ENCODE data around the gene COG5.

COG5 gene

DNA sequence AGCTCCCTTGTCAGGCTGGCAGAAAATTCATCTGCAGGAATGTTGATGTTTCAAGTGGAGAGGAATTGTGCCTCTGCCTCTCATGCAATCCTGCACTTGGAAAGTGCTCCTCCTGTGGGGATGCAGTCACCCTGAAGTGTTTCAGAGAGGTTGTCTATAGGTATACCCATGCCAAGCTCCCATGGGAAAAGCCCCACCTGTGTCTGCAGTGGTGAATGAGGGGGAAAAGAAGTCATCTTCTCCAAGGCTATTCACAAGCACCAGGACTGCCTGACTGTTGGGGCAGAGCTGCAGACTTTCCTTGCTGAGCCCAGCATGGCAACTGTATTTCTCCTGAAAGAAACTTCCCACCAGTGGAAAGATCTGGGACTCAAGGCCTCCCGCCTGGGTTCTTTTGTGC, 58.4 kb downstream of the COG5 start:
- no peak for ATAC-seq
- TF ChIP-seq BACH2 (CRISPR knock-in tag; IDR thresholded peaks at IDR 0.05; ENCODE audit: borderline replicate concordance) = no peak
- TF ChIP-seq ZFP30 (CRISPR knock-in tag; IDR thresholded peaks at IDR 0.05) = no peak

DNA sequence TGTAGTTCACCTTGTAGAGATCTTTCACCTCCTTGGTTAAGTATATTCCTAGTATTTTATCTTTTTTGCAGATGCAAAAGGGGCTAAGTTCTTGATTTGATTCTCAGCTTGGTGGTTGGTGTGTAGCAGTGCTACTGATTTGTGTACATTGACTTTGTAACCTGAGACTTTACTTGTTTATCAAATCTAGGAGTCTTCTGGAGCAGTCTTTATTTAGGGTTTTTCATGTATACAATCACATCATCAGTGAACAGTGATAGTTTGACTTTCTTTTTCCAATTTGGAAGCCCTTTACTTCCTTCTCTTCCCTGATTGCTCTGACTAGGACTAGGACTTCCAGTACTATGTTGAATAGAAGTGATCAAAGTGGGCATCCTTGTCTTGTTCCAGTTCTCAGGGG, 60.0 kb downstream of the COG5 start:
- TF ChIP-seq RARB (CRISPR knock-in tag; IDR thresholded peaks at IDR 0.05) = no peak
- TF ChIP-seq ZFP3 (CRISPR knock-in tag; IDR thresholded peaks at IDR 0.05) = no peak
- no peak for TF ChIP-seq TOX (CRISPR knock-in tag; IDR thresholded peaks at IDR 0.05; ENCODE audit: borderline replicate concordance)
- no peak for TF ChIP-seq SNAI2 (CRISPR knock-in tag; IDR thresholded peaks at IDR 0.05)
- TF ChIP-seq, protein P1, sequence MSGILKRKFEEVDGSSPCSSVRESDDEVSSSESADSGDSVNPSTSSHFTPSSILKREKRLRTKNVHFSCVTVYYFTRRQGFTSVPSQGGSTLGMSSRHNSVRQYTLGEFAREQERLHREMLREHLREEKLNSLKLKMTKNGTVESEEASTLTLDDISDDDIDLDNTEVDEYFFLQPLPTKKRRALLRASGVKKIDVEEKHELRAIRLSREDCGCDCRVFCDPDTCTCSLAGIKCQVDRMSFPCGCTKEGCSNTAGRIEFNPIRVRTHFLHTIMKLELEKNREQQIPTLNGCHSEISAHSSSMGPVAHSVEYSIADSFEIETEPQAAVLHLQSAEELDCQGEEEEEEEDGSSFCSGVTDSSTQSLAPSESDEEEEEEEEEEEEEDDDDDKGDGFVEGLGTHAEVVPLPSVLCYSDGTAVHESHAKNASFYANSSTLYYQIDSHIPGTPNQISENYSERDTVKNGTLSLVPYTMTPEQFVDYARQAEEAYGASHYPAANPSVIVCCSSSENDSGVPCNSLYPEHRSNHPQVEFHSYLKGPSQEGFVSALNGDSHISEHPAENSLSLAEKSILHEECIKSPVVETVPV (CRISPR knock-in tag; IDR thresholded peaks at IDR 0.05) = no peak
- no peak for TF ChIP-seq ZNF565 (CRISPR knock-in tag; conservative IDR thresholded peaks at IDR 0.05; ENCODE audit: low read depth)
- TF ChIP-seq ZFP30 (CRISPR knock-in tag; IDR thresholded peaks at IDR 0.05) = no peak
- ATAC-seq = no peak

DNA sequence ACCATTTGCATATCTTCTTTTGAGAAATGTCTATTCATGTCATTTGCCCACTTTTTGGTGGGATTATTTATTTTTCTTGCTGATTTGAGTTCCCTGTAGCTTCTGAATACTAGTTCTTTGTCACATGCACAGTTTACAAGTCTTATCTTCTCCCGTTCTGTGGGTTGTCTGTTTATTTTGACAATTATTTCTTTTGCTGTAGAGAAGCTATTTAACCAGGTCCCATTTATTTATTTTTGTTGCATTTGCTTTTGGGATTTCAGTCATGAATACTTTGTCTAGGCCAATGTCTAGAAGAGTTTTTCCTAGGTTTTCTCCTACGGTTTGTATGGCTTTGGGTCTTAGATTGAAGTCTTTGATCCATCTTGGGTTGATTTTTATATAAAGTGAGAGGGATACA, 60.9 kb downstream of the COG5 start:
- ATAC-seq = no peak
- TF ChIP-seq PATZ1 (CRISPR knock-in tag; IDR thresholded peaks at IDR 0.05; ENCODE audit: borderline replicate concordance) (no peak), ZFP30 (CRISPR knock-in tag; IDR thresholded peaks at IDR 0.05) (no peak), SNAI2 (CRISPR knock-in tag; IDR thresholded peaks at IDR 0.05) (no peak), ISL1 (CRISPR knock-in tag; IDR thresholded peaks at IDR 0.05) (no peak)
- TF ChIP-seq, protein P1 (CRISPR knock-in tag; IDR thresholded peaks at IDR 0.05) = no peak

GRCh38 chr7:107502154-107502553, 61.6 kb downstream of the COG5 start:
- ATAC-seq = no peak
- TF ChIP-seq TOX (CRISPR knock-in tag; IDR thresholded peaks at IDR 0.05; ENCODE audit: borderline replicate concordance) (no peak), POU6F1 (CRISPR knock-in tag; IDR thresholded peaks at IDR 0.05; ENCODE audit: borderline replicate concordance, low read depth) (no peak), TCF4 (CRISPR knock-in tag; IDR thresholded peaks at IDR 0.05; ENCODE audit: borderline replicate concordance) (no peak), ISL1 (CRISPR knock-in tag; IDR thresholded peaks at IDR 0.05) (no peak), PATZ1 (CRISPR knock-in tag; IDR thresholded peaks at IDR 0.05; ENCODE audit: borderline replicate concordance) (no peak), ESRRG (CRISPR knock-in tag; IDR thresholded peaks at IDR 0.05) (no peak), ZNF70 (CRISPR knock-in tag; IDR thresholded peaks at IDR 0.05) (no peak), TSHZ2 (CRISPR knock-in tag; IDR thresholded peaks at IDR 0.05) (no peak), ZFP30 (CRISPR knock-in tag; IDR thresholded peaks at IDR 0.05) (no peak), ZNF565 (CRISPR knock-in tag; conservative IDR thresholded peaks at IDR 0.05; ENCODE audit: low read depth) (no peak), ZFP3 (CRISPR knock-in tag; IDR thresholded peaks at IDR 0.05) (no peak)
- TF ChIP-seq, protein P1 (CRISPR knock-in tag; IDR thresholded peaks at IDR 0.05) = no peak
- TF ChIP-seq, protein P2, sequence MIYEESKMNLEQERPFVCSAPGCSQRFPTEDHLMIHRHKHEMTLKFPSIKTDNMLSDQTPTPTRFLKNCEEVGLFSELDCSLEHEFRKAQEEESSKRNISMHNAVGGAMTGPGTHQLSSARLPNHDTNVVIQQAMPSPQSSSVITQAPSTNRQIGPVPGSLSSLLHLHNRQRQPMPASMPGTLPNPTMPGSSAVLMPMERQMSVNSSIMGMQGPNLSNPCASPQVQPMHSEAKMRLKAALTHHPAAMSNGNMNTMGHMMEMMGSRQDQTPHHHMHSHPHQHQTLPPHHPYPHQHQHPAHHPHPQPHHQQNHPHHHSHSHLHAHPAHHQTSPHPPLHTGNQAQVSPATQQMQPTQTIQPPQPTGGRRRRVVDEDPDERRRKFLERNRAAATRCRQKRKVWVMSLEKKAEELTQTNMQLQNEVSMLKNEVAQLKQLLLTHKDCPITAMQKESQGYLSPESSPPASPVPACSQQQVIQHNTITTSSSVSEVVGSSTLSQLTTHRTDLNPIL (CRISPR knock-in tag; IDR thresholded peaks at IDR 0.05; ENCODE audit: low read depth) = no peak
